Endodermal cell (in vitro differentiated cells): ENCODE results near the gene C17orf67. TPM values are rescaled to one million over a fixed set of nuclear protein-coding genes. Genes with fewer than 3 reads are reported as not detected.

Experiments
- DNase-seq: peaks from one replicate; pipeline ENCODE4 v3.0.0-alpha.2; 2017
- H3K27ac ChIP-seq: 2 replicates; pipeline ENCODE4 v1.5.1; 2013; ENCODE audit warnings: mild to moderate bottlenecking, low read depth, low read length, moderate library complexity
- H3K27me3 ChIP-seq: 2 replicates; pipeline ENCODE4 v1.6.1; 2013; ENCODE audit warnings: mild to moderate bottlenecking, low read length, moderate library complexity; ENCODE audit not compliant: insufficient read depth, control insufficient read depth, poor library complexity, severe bottlenecking
- H3K36me3 ChIP-seq: 2 replicates; pipeline ENCODE4 v1.7.0; 2013; ENCODE audit warnings: mild to moderate bottlenecking, low read length, moderate library complexity; ENCODE audit not compliant: control insufficient read depth, insufficient read depth
- H3K4me1 ChIP-seq: one replicate; pipeline ENCODE4 v1.7.0; 2013; ENCODE audit warnings: low read length; ENCODE audit not compliant: control insufficient read depth, insufficient read depth
- H3K4me3 ChIP-seq: 2 replicates; pipeline ENCODE4 v1.5.1; 2013; ENCODE audit warnings: mild to moderate bottlenecking, low read length, moderate library complexity
- H3K9ac ChIP-seq: 2 replicates; pipeline ENCODE4 v1.6.1; 2013; ENCODE audit warnings: mild to moderate bottlenecking, low read length, moderate library complexity; ENCODE audit not compliant: poor library complexity, severe bottlenecking; ENCODE audit errors: extremely low read depth
- H3K9me3 ChIP-seq: 2 replicates; pipeline ENCODE4 v1.6.1; 2013; ENCODE audit warnings: mild to moderate bottlenecking, low read length, moderate library complexity; ENCODE audit not compliant: control insufficient read depth
- H3K27ac Mint-ChIP-seq: 2 replicates; pipeline ENCODE4 v1.8.0; 2020; ENCODE audit warnings: mixed read lengths
- H3K27me3 Mint-ChIP-seq: 2 replicates; pipeline ENCODE4 v1.8.0; 2021; ENCODE audit warnings: mild to moderate bottlenecking, mixed read lengths; ENCODE audit not compliant: insufficient read depth
- H3K36me3 Mint-ChIP-seq: 2 replicates; pipeline ENCODE4 v1.8.0; 2020; ENCODE audit warnings: low read depth, mixed read lengths
- H3K4me1 Mint-ChIP-seq: 2 replicates; pipeline ENCODE4 v1.8.0; 2020; ENCODE audit warnings: mixed read lengths
- H3K4me3 Mint-ChIP-seq: 2 replicates; pipeline ENCODE4 v1.8.0; 2020; ENCODE audit warnings: mild to moderate bottlenecking, moderate library complexity, mixed read lengths
- H3K9me3 Mint-ChIP-seq: 2 replicates; pipeline ENCODE4 v1.8.0; 2020; ENCODE audit warnings: mild to moderate bottlenecking, mixed read lengths
- CTCF ChIP-seq: fragments of 200-600 bp; sonication (generic); conservative IDR thresholded peaks from 2 replicates; pipeline ENCODE4 v1.5.0; 2021; ENCODE audit warnings: antibody characterized with exemption, mild to moderate bottlenecking
- WGBS, 2 experiments: methylation state at CpG; one replicate each; pipeline versions ENCODE4 v1.1.5 to v1.1.7; 2013; ENCODE audit warnings: missing lambda C conversion rate in 2 of 2, mixed read lengths in 1 of 2; ENCODE audit not compliant: insufficient coverage in 1 of 2, insufficient read length in 1 of 2; 5-methylcytosine and 5-hydroxymethylcytosine counted together
- total RNA-seq, 2 donors: library from RNA; stranded (reverse); fragmentation: NEBNext Ultra II Directional in 1 of 2; extraction: Animal tissue kit (Norgen Biotek cat#: 25700) in 1 of 2; gene quantifications; 2 replicates in 1 of 2; 3 replicates in 1 of 2; pipeline ENCODE4 v1.2.1, GENCODE V29; 2021

Gene C17orf67
- total RNA-seq, 2 donors from 2014 or later: 1.2 to 1.5 TPM

GRCh38 chr17:56778898-56779297 lies 54.8 kb downstream of the C17orf67 start:
- H3K9me3 Mint-ChIP-seq: no peaks in the 10 kb centered on the region
- H3K4me3 Mint-ChIP-seq: no peak overlapping the region
- no peak for TF ChIP-seq CTCF
- no peaks in the 10 kb centered on the region for H3K4me1 ChIP-seq
- H3K36me3 Mint-ChIP-seq: no peaks in the 10 kb centered on the region
- H3K27me3 ChIP-seq: peaks cover 49% of the 10 kb centered on the region
- H3K36me3 ChIP-seq: no peaks in the 10 kb centered on the region
- 89 to 98% methylated on average over 5 to 9 of the region's 9 CpGs for WGBS, 2 experiments
- H3K27ac ChIP-seq: no peak overlapping the region
- H3K4me1 Mint-ChIP-seq: peaks cover 7% of the 10 kb centered on the region
- H3K9ac ChIP-seq: no peak overlapping the region
- H3K27me3 Mint-ChIP-seq: peaks cover 51% of the 10 kb centered on the region
- H3K27ac Mint-ChIP-seq: no peak overlapping the region
- H3K4me3 ChIP-seq: no peak overlapping the region
- H3K9me3 ChIP-seq: no peaks in the 10 kb centered on the region
- no peak for DNase-seq

- Histone ChIP-seq H3K27me3 (peaks cover 49% of the 10 kb centered on the region), H3K4me3 (no peak overlapping the region), H3K9ac (no peak overlapping the region), H3K4me1 (no peaks in the 10 kb centered on the region), H3K27ac (no peak overlapping the region), H3K9me3 (no peaks in the 10 kb centered on the region), H3K36me3 (no peaks in the 10 kb centered on the region)
- no peak for DNase-seq
- Mint-ChIP-seq H3K4me3 (no peak overlapping the region), H3K27ac (no peak overlapping the region), H3K27me3 (peaks cover 51% of the 10 kb centered on the region), H3K9me3 (no peaks in the 10 kb centered on the region), H3K4me1 (peaks cover 7% of the 10 kb centered on the region), H3K36me3 (no peaks in the 10 kb centered on the region)
- no peak for TF ChIP-seq CTCF
- WGBS, 2 experiments: 88 to 95% methylated on average over 2 to 7 of the region's 7 CpGs
Measured at GRCh38 chr17:56777859-56778258, 55.9 kb downstream of the C17orf67 start.

GRCh38 chr17:56774650-56775049 lies 59.1 kb downstream of the C17orf67 start:
- Histone ChIP-seq H3K27me3 (peaks cover 22% of the 10 kb centered on the region), H3K27ac (no peak overlapping the region), H3K9ac (no peak overlapping the region), H3K4me1 (no peaks in the 10 kb centered on the region), H3K4me3 (no peak overlapping the region), H3K9me3 (no peaks in the 10 kb centered on the region), H3K36me3 (no peaks in the 10 kb centered on the region)
- Mint-ChIP-seq H3K27ac (no peak overlapping the region), H3K27me3 (peaks cover 28% of the 10 kb centered on the region), H3K4me3 (no peak overlapping the region), H3K9me3 (no peaks in the 10 kb centered on the region), H3K4me1 (peaks cover 1% of the 10 kb centered on the region), H3K36me3 (no peaks in the 10 kb centered on the region)
- no peak for DNase-seq
- no peak for TF ChIP-seq CTCF
- 83 to 89% methylated on average over 1 to 2 of the region's 2 CpGs for WGBS, 2 experiments
